Fibroblast of upper back skin (primary cell): Measurements from ENCODE around the gene MTF2.
"Not testable (repeated sequence)": the region's sequence is repeated elsewhere in the genome, so short reads cannot be mapped to it uniquely, and the experiment has no call there.

Experiments used
- DNase-seq: peaks from one replicate; pipeline ENCODE4 v3.0.0-alpha.2; 2013

The MTF2 gene

GRCh38 chr1:93143769-93144168, 64.7 kb downstream of the MTF2 start:
- no peak for DNase-seq

GRCh38 chr1:93148001-93148400, 68.9 kb downstream of the MTF2 start:
- peak; percentile 47 for DNase-seq

GRCh38 chr1:93150729-93151128, 71.6 kb downstream of the MTF2 start:
- DNase-seq = no peak

- DNase-seq = no peak
These were observed 72.4 kb downstream of the MTF2 start for GRCh38 chr1:93151474-93151873.

- no peak for DNase-seq
These were observed 73.8 kb downstream of the MTF2 start for GRCh38 chr1:93152835-93153234.

GRCh38 chr1:93154898-93155297, 75.8 kb downstream of the MTF2 start:
- DNase-seq = no peak

- no peak for DNase-seq
These were observed 76.3 kb downstream of the MTF2 start for GRCh38 chr1:93155335-93155734.

GRCh38 chr1:93159337-93159736, 80.3 kb downstream of the MTF2 start:
- DNase-seq = no peak

GRCh38 chr1:93163314-93163713, 84.2 kb downstream of the MTF2 start:
- not testable (repeated sequence) for DNase-seq

GRCh38 chr1:93164816-93165215, 85.7 kb downstream of the MTF2 start:
- no peak for DNase-seq

GRCh38 chr1:93165895-93166294, 86.8 kb downstream of the MTF2 start:
- DNase-seq = not testable (repeated sequence)

- peak; percentile 7 for DNase-seq
These were observed 87.9 kb downstream of the MTF2 start for GRCh38 chr1:93167006-93167405.

GRCh38 chr1:93170141-93170678, 91.1 kb downstream of the MTF2 start:
- DNase-seq = not testable (repeated sequence)

GRCh38 chr1:93171549-93172034, 92.5 kb downstream of the MTF2 start:
- peak; percentile 30 for DNase-seq

- peak; percentile 65 for DNase-seq
These were observed 93.7 kb downstream of the MTF2 start for GRCh38 chr1:93172778-93173177.

- not testable (repeated sequence) for DNase-seq
These were observed 95.6 kb downstream of the MTF2 start for GRCh38 chr1:93174638-93175037.

- no peak for DNase-seq
These were observed 98.9 kb downstream of the MTF2 start for GRCh38 chr1:93177991-93178390.

- no peak for DNase-seq
These were observed 99.3 kb downstream of the MTF2 start for GRCh38 chr1:93178418-93178817.

GRCh38 chr1:93179886-93180722, 101.0 kb downstream of the MTF2 start, which contains the start of gene TMED5:
TMED5 (minus strand) TSS chr1:93180413; CDS start chr1:93180242, 171 bp downstream.
- DNase-seq = peak; percentile 99

- DNase-seq = peak; percentile 20
These were observed 101.9 kb downstream of the MTF2 start, which contains the start of gene CCDC18 for GRCh38 chr1:93180723-93181613. CCDC18 (plus strand) TSS chr1:93180724; CDS start chr1:93183362, 2,638 bp downstream.

GRCh38 chr1:93186667-93187066, 107.6 kb downstream of the MTF2 start:
- no peak for DNase-seq
